ENCODE data around the gene RYK. TPM values are rescaled to one million over a fixed set of nuclear protein-coding genes. Genes with fewer than 3 reads are reported as not detected.

RYK gene
- total and polyA plus RNA-seq, 2 experiments from 2014 or later = 24.9 to 94.8 TPM

DNA sequence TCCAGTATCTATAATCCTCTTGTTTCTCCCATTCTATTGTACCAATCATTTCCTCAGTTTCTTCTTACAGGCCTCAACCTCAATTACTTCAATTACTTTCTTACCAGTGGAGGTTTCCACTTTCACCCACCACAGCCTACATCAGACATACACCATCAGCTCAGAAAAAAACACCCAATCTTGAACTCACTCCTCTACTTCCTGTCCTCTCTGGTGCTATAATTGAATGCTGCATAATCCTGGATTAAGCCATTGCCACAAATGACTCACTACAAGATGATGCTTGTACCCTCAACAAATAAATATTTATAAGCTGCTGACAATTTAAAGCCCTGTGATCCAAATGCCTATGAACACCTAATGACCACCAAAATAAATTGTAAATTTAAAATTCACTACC lies 18.5 kb downstream of the RYK start (continued):
- TF ChIP-seq, protein P1, sequence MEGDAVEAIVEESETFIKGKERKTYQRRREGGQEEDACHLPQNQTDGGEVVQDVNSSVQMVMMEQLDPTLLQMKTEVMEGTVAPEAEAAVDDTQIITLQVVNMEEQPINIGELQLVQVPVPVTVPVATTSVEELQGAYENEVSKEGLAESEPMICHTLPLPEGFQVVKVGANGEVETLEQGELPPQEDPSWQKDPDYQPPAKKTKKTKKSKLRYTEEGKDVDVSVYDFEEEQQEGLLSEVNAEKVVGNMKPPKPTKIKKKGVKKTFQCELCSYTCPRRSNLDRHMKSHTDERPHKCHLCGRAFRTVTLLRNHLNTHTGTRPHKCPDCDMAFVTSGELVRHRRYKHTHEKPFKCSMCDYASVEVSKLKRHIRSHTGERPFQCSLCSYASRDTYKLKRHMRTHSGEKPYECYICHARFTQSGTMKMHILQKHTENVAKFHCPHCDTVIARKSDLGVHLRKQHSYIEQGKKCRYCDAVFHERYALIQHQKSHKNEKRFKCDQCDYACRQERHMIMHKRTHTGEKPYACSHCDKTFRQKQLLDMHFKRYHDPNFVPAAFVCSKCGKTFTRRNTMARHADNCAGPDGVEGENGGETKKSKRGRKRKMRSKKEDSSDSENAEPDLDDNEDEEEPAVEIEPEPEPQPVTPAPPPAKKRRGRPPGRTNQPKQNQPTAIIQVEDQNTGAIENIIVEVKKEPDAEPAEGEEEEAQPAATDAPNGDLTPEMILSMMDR (conservative IDR thresholded peaks at IDR 0.05; ENCODE audit: low read depth in 2 of 2) = no peak
- TF ChIP-seq NANOG (IDR thresholded peaks at IDR 0.05; ENCODE audit: borderline replicate concordance) = no peak
- TF ChIP-seq, protein P2, sequence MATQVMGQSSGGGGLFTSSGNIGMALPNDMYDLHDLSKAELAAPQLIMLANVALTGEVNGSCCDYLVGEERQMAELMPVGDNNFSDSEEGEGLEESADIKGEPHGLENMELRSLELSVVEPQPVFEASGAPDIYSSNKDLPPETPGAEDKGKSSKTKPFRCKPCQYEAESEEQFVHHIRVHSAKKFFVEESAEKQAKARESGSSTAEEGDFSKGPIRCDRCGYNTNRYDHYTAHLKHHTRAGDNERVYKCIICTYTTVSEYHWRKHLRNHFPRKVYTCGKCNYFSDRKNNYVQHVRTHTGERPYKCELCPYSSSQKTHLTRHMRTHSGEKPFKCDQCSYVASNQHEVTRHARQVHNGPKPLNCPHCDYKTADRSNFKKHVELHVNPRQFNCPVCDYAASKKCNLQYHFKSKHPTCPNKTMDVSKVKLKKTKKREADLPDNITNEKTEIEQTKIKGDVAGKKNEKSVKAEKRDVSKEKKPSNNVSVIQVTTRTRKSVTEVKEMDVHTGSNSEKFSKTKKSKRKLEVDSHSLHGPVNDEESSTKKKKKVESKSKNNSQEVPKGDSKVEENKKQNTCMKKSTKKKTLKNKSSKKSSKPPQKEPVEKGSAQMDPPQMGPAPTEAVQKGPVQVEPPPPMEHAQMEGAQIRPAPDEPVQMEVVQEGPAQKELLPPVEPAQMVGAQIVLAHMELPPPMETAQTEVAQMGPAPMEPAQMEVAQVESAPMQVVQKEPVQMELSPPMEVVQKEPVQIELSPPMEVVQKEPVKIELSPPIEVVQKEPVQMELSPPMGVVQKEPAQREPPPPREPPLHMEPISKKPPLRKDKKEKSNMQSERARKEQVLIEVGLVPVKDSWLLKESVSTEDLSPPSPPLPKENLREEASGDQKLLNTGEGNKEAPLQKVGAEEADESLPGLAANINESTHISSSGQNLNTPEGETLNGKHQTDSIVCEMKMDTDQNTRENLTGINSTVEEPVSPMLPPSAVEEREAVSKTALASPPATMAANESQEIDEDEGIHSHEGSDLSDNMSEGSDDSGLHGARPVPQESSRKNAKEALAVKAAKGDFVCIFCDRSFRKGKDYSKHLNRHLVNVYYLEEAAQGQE (IDR thresholded peaks at IDR 0.05; ENCODE audit: unreplicated experiment) = no peak

- Mint-ChIP-seq H3K36me3 (ENCODE audit: low read depth) (no peaks in the 10 kb centered on the region), H3K4me1 (peaks cover 31% of the 10 kb centered on the region), H3K27me3 (ENCODE audit: insufficient read depth, low read depth, poor library complexity) (no peaks in the 10 kb centered on the region), H3K27ac (no peak overlapping the region), H3K4me3 (no peak overlapping the region), H3K9me3 (no peaks in the 10 kb centered on the region)
- Histone ChIP-seq H4K20me1 (replicated peaks; ENCODE audit: insufficient read depth) (peaks cover 41% of the 10 kb centered on the region), H3K79me2 (replicated peaks; ENCODE audit: insufficient read depth) (peaks cover 100% of the 10 kb centered on the region), H2AFZ (no peak overlapping the region), H3F3A (replicated peaks; ENCODE audit: low read depth) (no peaks in the 10 kb centered on the region), H3K36me3 (ENCODE audit: insufficient read depth) (no peaks in the 10 kb centered on the region), H3K9me2 (ENCODE audit: insufficient read depth) (no peaks in the 10 kb centered on the region), H3K27ac (ENCODE audit: low read depth) (no peak overlapping the region), H3K4me1 (ENCODE audit: insufficient read depth) (peaks cover 28% of the 10 kb centered on the region), H3K27me3 (ENCODE audit: insufficient read depth) (no peaks in the 10 kb centered on the region), H3K4me2 (no peak overlapping the region), H3K4me3 (no peak overlapping the region)
- no peak for ATAC-seq
- DNase-seq (ENCODE audit: low spot score) = no peak
- TF ChIP-seq JUNB (IDR thresholded peaks at IDR 0.05; ENCODE audit: unreplicated experiment) (no peak), STAT1 (IDR thresholded peaks at IDR 0.05; ENCODE audit: unreplicated experiment) (no peak), ZNF462 (CRISPR knock-in tag; IDR thresholded peaks at IDR 0.05) (no peak), NANOG (IDR thresholded peaks at IDR 0.05; ENCODE audit: borderline replicate concordance) (no peak), EZH2phosphoT487 (IDR thresholded peaks at IDR 0.05; ENCODE audit: unreplicated experiment) (no peak), ZNF331 (CRISPR knock-in tag; IDR thresholded peaks at IDR 0.05; ENCODE audit: low read depth) (no peak)
- TF ChIP-seq, protein P2 (IDR thresholded peaks at IDR 0.05; ENCODE audit: unreplicated experiment) = no peak
Measured at GRCh38 chr3:134231131-134231530, 19.5 kb downstream of the RYK start.
